M059J (cell line): ENCODE results near the gene SIK1. TPM values are rescaled to one million over a fixed set of nuclear protein-coding genes. Genes with fewer than 3 reads are reported as not detected.

Experiments used
- DNase-seq: peaks from one replicate; pipeline ENCODE4 v3.0.0-alpha.2; 2012; ENCODE audit warnings: low read depth
- total RNA-seq: library from RNA; depleted of rRNA; stranded (reverse); fragments of >200 nt; shearing (Covaris generic); gene quantifications from 2 replicates; pipeline ENCODE4 v1.2.3, GENCODE V29; 2014; rRNA removed

The SIK1 gene
- total RNA-seq, 1 experiment from 2014 or later: 3.6 TPM

GRCh38 chr21:43367296-43367695 lies 59.6 kb downstream of the SIK1 start:
- DNase-seq: no peak

- no peak for DNase-seq
Observed at GRCh38 chr21:43366656-43367055, 60.3 kb downstream of the SIK1 start.

- DNase-seq: no peak
Observed at GRCh38 chr21:43365611-43366426, 61.1 kb downstream of the SIK1 start.

- no peak for DNase-seq
Observed at GRCh38 chr21:43364851-43365424, 62.0 kb downstream of the SIK1 start.

Other genes starting within 250 kb of the SIK1 start
- 2.0 and 4.7 TPM in 2 replicates for gene HSF2BP, start 232.4 kb upstream of the SIK1 start, total RNA-seq
- gene RRP1B, start 232.4 kb upstream of the SIK1 start, total RNA-seq: 23.8 and 42.8 TPM in 2 replicates